ENCODE data around the gene MYO7B. TPM values are rescaled to one million over a fixed set of nuclear protein-coding genes. Genes with fewer than 3 reads are reported as not detected.

The MYO7B gene
- total RNA-seq, 1 donor = 0.18 TPM

DNA sequence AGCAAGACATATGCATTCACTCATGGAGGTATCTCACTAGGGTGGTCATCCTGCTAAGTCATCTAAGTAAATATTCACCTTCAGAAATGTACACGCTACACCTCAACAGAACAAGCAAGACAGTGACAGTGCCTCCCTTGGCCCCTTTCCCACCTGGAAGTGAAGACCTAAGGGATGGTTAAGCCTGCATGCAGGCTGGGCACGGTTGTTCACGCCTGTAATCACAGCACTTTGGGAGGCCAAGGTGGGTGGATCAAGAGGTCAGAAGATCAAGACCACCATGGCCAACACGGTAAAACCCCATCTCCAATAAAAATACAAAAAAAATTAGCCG is 135.4 kb downstream of the MYO7B start:
- no peak for DNase-seq (ENCODE audit: low read depth)
- TF ChIP-seq, protein P1, sequence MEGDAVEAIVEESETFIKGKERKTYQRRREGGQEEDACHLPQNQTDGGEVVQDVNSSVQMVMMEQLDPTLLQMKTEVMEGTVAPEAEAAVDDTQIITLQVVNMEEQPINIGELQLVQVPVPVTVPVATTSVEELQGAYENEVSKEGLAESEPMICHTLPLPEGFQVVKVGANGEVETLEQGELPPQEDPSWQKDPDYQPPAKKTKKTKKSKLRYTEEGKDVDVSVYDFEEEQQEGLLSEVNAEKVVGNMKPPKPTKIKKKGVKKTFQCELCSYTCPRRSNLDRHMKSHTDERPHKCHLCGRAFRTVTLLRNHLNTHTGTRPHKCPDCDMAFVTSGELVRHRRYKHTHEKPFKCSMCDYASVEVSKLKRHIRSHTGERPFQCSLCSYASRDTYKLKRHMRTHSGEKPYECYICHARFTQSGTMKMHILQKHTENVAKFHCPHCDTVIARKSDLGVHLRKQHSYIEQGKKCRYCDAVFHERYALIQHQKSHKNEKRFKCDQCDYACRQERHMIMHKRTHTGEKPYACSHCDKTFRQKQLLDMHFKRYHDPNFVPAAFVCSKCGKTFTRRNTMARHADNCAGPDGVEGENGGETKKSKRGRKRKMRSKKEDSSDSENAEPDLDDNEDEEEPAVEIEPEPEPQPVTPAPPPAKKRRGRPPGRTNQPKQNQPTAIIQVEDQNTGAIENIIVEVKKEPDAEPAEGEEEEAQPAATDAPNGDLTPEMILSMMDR (IDR thresholded peaks at IDR 0.05; ENCODE audit: insufficient read depth, low read length) = no peak
- no peak overlapping the region for H3K4me3 ChIP-seq (ENCODE audit: low read depth, low read length)

DNA sequence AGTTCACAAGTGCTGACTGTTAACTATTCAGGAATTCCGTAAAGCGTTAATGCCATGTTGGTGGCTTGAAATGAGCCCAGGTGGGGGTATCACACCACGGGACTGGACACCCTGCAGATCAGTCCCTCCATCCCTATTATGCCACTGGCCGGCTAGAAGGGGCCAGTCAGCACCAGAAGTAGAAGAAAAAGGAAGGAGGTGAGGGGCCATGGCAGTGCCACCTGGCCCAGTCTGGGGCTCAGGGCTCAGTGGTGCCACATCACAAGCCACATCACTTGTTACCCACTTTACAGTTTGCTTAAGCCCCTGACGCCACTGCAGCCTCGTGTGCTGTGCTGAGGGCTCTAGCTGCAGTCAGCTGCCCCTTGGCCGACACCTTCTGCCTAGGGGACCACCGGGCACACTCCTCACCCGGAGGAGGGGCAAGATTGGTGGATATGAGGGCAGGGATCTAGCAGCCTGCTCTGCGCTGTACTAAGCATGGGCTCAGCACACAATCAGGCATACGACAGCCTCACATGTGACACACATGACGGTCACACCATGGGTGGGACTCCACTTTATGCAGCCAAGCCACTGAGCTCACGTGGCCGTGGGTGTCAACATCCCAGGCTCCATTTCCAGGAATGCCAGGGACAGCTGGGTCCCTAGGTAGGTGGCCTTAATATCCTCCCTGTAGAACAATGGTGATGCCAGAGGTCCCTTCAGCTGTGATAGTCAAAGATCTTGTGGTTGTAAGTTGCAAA is 136.2 kb downstream of the MYO7B start:
- H3K4me3 ChIP-seq (ENCODE audit: low read depth, low read length) = no peak overlapping the region
- no peak for DNase-seq (ENCODE audit: low read depth)
- TF ChIP-seq, protein P1 (IDR thresholded peaks at IDR 0.05; ENCODE audit: insufficient read depth, low read length) = no peak

DNA sequence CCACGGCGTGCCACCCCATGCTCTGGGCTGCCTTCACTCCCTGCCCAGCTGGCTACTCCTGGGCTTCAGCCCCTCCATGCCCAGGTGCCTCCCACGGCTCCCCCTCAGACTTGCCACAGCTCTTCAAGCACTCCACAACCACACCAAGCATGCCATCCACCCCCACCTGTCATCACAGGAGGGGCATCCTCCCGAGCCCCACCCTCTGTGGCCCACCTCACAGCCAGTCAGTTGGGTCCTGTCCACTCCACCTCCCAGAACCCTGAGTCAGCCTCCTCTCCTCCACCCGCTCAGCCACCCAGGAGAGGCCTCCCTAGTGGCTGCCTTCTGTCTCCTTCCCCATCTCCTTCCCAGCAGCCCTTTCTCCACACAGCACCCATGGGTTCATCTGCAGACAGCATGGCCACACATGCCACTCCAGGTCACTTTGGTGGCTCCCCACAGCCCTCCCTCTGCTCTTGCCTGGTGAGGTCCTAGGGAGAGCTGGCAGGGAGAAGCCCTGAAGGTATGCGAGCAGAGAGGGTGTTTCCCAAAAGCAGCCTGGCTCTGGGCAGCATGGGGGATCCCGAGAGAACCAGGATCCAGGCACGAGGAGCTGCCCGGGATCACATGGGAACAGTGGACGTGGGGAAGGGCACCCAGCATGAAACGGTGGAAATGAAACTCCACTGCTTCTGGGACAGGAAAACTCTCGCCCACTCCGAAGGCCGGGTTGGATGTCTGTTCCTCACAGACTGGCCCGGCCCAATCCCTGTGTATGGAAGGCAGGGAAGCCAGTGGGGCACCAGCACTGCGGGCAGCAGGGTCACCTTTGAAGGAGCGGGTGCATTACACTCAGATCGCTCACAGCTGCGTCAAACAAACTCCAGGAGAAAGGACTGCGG is 137.1 kb downstream of the MYO7B start:
- TF ChIP-seq, protein P1 (IDR thresholded peaks at IDR 0.05; ENCODE audit: insufficient read depth, low read length) = no peak

DNA sequence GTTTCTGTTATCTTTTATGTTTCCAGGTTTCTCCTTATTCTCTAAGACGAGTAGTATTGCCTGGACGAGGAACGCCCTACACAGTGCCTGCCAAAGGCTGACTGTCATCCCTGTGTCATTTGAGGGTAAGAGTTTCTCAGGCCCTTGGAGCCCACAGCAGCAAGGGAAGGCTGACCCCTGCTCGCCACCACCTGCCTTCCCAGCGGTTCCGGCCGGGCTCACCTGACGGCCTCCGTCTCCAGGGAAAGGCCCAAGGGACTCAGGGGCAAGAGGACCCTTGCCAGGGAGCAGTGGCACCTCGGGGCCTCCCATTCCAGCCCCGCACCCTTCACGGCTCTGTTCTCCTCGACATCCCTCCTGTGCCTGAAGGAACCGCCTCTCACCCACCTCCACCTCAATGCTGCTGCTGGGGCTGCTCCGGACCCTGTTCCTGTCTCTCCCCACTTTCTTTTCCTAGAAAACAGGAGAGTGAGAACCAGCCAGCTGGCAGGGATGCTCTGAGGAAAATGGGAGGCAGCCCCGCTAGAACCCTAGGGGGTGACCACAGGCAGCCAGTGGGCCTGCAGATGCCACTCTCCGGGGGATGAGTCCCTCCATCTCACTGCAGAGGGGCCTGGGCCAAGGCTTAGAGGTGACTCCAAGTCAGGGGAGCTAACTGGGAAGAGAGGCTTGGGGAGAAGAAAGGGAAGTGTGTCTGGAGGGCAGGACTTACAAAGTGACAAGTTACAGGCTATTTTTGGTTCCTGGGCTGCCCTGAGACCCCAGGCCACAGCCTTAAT is 138.0 kb downstream of the MYO7B start:
- DNase-seq (ENCODE audit: low read depth) = peak; percentile 32
- TF ChIP-seq, protein P1 (IDR thresholded peaks at IDR 0.05; ENCODE audit: insufficient read depth, low read length) = no peak
- H3K4me3 ChIP-seq (ENCODE audit: low read depth, low read length) = peak overlapping the region; percentile 66

More for the DNA sequence above, 137.1 kb downstream of the MYO7B start:
- DNase-seq (ENCODE audit: low read depth) = no peak
- no peak overlapping the region for H3K4me3 ChIP-seq (ENCODE audit: low read depth, low read length)

DNA sequence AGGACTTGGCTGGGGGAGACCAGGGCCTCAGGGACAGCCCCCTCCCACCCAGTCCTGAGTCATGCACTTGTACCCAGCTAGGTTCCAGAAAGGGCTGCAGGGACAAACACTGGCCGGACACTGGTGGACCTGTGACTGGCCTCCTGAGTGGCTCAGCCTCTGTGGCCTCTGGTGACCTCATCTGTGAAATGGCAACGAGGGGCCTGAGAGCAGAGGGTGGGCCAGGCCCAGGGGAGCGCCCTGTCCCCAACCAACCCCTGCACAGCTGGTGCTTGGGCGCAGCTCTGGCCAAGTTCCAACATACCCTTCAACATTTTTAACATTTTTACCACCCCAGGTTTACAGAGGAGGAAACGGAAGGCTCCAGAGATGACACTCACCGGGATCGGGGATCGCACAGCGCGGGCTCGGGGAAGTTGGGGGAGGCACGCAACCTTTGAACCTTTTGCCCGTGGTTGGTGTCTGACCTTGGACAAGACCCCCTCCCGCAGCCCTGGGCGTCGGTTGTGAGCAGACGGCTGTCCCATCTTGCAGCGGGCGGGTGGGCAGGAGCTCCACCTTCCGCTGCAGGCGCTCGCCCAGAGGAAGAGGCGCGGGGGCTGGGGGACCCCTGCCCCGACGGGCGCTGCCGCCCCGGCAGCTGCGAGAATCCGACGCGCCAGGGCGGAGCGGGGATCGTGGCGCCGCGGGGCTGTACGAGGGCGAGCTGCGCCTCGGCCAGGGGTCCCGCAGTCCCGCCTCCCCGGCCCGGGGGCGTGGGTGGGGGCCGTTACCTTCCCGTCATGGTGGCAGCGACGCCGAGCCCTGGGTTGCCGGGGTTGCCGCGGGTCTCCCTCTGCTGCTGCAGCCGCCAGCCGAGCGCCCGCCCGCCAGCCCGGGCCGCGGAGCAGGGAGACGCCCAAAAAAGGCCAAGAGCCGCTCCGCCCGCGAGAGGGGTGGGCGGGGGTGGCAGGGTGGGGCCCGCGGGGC is 139.0 kb downstream of the MYO7B start:
- H3K4me3 ChIP-seq (ENCODE audit: low read depth, low read length) = peak overlapping the region; percentile 66
- DNase-seq (ENCODE audit: low read depth) = no peak
- TF ChIP-seq, protein P1 (IDR thresholded peaks at IDR 0.05; ENCODE audit: insufficient read depth, low read length) = no peak
